A549 (cell line): ENCODE measurements around the gene KCNJ10.

Experiments
- KDM5A ChIP-seq: fragments of 200-600 bp; sonication (generic); IDR thresholded peaks from 2 replicates; pipeline ENCODE4 v1.6.1; 2016; ENCODE audit warnings: antibody characterized with exemption, mild to moderate bottlenecking
- MAZ ChIP-seq: fragments of 150-350 bp; IDR thresholded peaks from 2 replicates; pipeline ENCODE4 v1.6.1; 2014; ENCODE audit warnings: antibody characterized with exemption, low read depth, low read length, borderline replicate concordance
- POLR2A ChIP-seq: IDR thresholded peaks from 2 replicates; pipeline ENCODE4 v1.6.1; 2012; ENCODE audit warnings: mild to moderate bottlenecking, low read length

- TF ChIP-seq KDM5A, result no peak
- TF ChIP-seq MAZ, result no peak
- TF ChIP-seq POLR2A, result no peak
Observed at GRCh38 chr1:159996653-159997052, 73.3 kb downstream of the KCNJ10 start.
